CD4-positive, alpha-beta T cell treated with Interleukin-6 for 4 hours (primary cell): ENCODE data around the gene COL4A6.

ENCODE experiments used
- DNase-seq: peaks from one replicate; pipeline ENCODE4 v3.0.0-alpha.2; 2020; ENCODE audit warnings: mixed read lengths

Gene COL4A6

GRCh38 chrX:108134724-108135123 lies 303.5 kb downstream of the COL4A6 start:
- no peak for DNase-seq

GRCh38 chrX:108132876-108133275 lies 305.3 kb downstream of the COL4A6 start:
- DNase-seq = no peak

GRCh38 chrX:108132034-108132433 lies 306.2 kb downstream of the COL4A6 start:
- no peak for DNase-seq

- no peak for DNase-seq
Observed at GRCh38 chrX:108131471-108131870, 306.8 kb downstream of the COL4A6 start.

GRCh38 chrX:108130889-108131288 lies 307.3 kb downstream of the COL4A6 start:
- no peak for DNase-seq

- no peak for DNase-seq
Observed at GRCh38 chrX:108127152-108127551, 311.1 kb downstream of the COL4A6 start.

- no peak for DNase-seq
Observed at GRCh38 chrX:108126661-108127060, 311.6 kb downstream of the COL4A6 start.

- DNase-seq = no peak
Observed at GRCh38 chrX:108123591-108124366, 314.4 kb downstream of the COL4A6 start.

GRCh38 chrX:108122748-108123147 lies 315.5 kb downstream of the COL4A6 start:
- no peak for DNase-seq

GRCh38 chrX:108121291-108121690 lies 316.9 kb downstream of the COL4A6 start:
- DNase-seq = no peak

GRCh38 chrX:108117988-108118387 lies 320.2 kb downstream of the COL4A6 start:
- no peak for DNase-seq

GRCh38 chrX:108114541-108114940 lies 323.7 kb downstream of the COL4A6 start:
- no peak for DNase-seq
